H7 (cell line): ENCODE data around the gene PPP1R36. TPM values are rescaled to one million over a fixed set of nuclear protein-coding genes. Genes with fewer than 3 reads are reported as not detected.
"Not testable (repeated sequence)": the region's sequence is repeated elsewhere in the genome, so short reads cannot be mapped to it uniquely, and the experiment has no call there.

Source experiments
- DNase-seq: peaks from one replicate; pipeline ENCODE4 v3.0.0; 2012
- H3K27me3 ChIP-seq: 2 replicates; pipeline ENCODE4 v1.6.0; 2011; ENCODE audit warnings: mild to moderate bottlenecking, low read length; ENCODE audit not compliant: control insufficient read depth, insufficient read depth
- H3K36me3 ChIP-seq: replicated peaks from 2 replicates; pipeline ENCODE4 v1.5.1; 2011; ENCODE audit warnings: low read length; ENCODE audit not compliant: control insufficient read depth, insufficient read depth
- H3K4me3 ChIP-seq: 2 replicates; pipeline ENCODE4 v1.5.1; 2011; ENCODE audit warnings: low read depth, mild to moderate bottlenecking, control low read depth, low read length, moderate library complexity; ENCODE audit not compliant: insufficient read depth
- total RNA-seq: library from RNA; depleted of rRNA; stranded (reverse); fragments of >200 nt; shearing (Covaris generic); gene quantifications from 2 replicates; pipeline ENCODE4 v1.2.3, GENCODE V29; 2014

The PPP1R36 gene
- total RNA-seq, 1 experiment from 2014 or later, result 0.28 TPM

- H3K36me3 ChIP-seq, result no peaks in the 10 kb centered on the region
- H3K4me3 ChIP-seq, result no peak overlapping the region
- H3K27me3 ChIP-seq, result no peaks in the 10 kb centered on the region
- peak; percentile 55 for DNase-seq
Observed at GRCh38 chr14:64510825-64511671, 38.7 kb upstream of the PPP1R36 start.

DNA sequence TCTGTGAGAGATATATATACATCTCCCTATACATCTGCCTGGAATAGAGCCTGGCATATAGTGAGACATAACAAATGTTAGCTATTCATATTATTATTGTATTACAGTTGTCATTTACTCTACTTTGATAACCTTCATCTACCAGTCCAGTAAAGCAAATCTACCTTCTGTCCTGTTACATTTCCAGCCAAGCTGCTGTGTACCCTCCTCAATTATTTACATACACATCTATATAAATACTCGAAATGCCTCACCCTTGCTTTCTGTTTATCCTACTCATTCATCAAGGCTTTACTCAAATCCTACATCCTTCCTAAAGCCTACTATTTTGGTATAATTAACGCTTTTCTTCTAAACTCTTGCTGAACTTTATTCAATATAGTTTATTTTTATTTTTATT, 36.5 kb upstream of the PPP1R36 start:
- no peaks in the 10 kb centered on the region for H3K36me3 ChIP-seq
- DNase-seq, result no peak
- H3K4me3 ChIP-seq, result no peak overlapping the region
- no peaks in the 10 kb centered on the region for H3K27me3 ChIP-seq

DNA sequence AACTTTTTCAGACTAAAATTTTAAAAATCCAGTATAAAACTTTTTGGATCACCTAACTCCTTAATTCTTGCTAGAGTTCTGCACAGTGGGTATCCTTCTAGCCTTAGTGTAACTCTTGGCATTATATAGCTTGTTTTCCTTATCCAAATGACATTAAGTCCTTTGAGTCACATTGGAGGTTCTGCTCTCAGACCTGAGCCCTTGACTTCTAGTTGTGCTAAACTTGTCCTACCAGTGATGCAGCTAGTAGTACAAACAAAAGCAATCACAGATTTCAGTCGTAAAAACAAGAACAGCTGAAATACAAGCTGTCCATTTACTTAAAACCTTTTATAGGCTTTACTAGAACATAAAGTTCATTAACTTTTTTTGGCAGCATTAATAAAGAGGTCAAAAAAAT, 34.7 kb upstream of the PPP1R36 start:
- H3K27me3 ChIP-seq, result no peaks in the 10 kb centered on the region
- DNase-seq, result no peak

DNA sequence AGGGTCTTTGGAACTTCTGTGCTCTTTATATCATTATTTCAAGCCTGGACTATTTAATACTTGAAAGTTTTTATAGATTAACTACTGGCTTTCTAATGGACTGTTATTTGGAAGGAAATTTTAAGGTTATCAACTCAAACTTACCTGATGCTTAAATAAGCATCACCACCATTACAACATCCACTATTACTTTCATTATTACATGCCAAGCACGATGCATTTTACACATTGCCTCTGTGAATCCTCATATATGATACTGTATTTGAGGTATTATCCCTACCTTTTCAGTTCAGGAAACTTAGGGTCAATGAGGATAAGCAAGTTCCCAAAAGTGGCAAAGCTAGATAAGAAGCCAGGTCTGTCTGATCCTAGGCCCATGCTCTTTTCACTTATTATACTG, 32.8 kb upstream of the PPP1R36 start:
- H3K4me3 ChIP-seq, result no peak overlapping the region
- DNase-seq, result no peak
- peaks cover 3% of the 10 kb centered on the region; the same call in 1 of the 2 replicates for H3K36me3 ChIP-seq
- H3K27me3 ChIP-seq, result no peaks in the 10 kb centered on the region

More for the DNA sequence above, 34.7 kb upstream of the PPP1R36 start:
- no peak overlapping the region for H3K4me3 ChIP-seq
- H3K36me3 ChIP-seq, result no peaks in the 10 kb centered on the region

- not testable (repeated sequence) for H3K36me3 ChIP-seq, H3K27me3 ChIP-seq, DNase-seq, H3K4me3 ChIP-seq
Observed at GRCh38 chr14:64517667-64518066, 32.1 kb upstream of the PPP1R36 start.

- no peak for DNase-seq
- Histone ChIP-seq H3K36me3 (peaks cover 3% of the 10 kb centered on the region), H3K27me3 (no peaks in the 10 kb centered on the region), H3K4me3 (no peak overlapping the region)
Observed at GRCh38 chr14:64518229-64518628, 31.5 kb upstream of the PPP1R36 start.

DNA sequence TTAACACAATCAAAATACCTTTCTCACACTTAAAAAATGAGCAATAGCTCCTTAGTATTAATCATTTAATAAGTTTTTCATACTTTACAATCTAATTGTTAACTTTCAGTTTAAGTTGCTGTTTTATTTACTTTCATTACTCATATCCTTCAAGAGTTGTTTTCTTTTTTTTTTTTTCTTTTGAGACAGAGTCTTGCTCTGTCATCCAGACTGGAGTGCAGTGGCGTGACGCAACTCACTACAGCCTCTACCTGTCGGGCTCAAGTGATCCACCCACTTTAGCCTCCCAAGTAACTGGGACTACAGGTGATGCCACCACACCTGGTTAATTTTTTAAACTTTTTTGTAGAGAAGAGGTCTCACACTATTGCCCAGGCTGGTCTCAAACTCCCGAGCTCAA, 29.1 kb upstream of the PPP1R36 start:
- Histone ChIP-seq H3K36me3 (peaks cover 3% of the 10 kb centered on the region), H3K27me3 (no peaks in the 10 kb centered on the region), H3K4me3 (no peak overlapping the region)
- no peak for DNase-seq

DNA sequence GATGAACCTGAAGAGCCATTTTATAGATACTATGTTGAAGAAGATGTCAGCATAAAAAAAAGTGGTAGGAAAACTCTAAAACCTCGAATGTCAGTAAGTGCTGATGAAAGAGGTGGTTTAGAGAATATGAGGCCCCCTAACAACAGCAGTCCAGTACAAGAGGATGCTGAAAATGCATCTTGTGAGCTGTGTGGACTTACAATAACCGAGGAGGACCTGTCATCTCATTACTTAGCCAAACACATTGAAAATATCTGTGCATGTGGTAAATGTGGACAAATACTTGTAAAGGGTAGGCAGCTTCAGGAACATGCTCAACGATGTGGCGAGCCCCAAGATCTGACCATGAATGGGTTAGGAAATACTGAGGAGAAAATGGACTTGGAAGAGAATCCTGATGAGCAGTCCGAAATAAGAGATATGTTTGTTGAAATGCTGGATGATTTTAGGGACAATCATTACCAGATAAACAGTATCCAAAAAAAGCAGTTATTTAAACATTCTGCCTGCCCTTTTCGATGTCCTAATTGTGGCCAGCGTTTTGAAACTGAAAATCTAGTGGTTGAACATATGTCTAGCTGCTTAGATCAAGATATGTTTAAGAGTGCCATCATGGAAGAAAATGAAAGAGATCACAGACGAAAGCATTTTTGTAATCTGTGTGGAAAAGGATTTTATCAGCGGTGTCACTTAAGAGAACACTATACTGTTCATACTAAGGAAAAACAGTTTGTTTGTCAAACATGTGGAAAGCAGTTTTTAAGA, 27.0 kb upstream of the PPP1R36 start:
- H3K27me3 ChIP-seq, result no peaks in the 10 kb centered on the region
- H3K4me3 ChIP-seq, result no peak overlapping the region
- H3K36me3 ChIP-seq, result peaks cover 3% of the 10 kb centered on the region
- no peak for DNase-seq

GRCh38 chr14:64525354-64525753, 24.4 kb upstream of the PPP1R36 start:
- DNase-seq, result no peak
- Histone ChIP-seq H3K27me3 (no peaks in the 10 kb centered on the region), H3K4me3 (no peak overlapping the region), H3K36me3 (peaks cover 3% of the 10 kb centered on the region)

DNA sequence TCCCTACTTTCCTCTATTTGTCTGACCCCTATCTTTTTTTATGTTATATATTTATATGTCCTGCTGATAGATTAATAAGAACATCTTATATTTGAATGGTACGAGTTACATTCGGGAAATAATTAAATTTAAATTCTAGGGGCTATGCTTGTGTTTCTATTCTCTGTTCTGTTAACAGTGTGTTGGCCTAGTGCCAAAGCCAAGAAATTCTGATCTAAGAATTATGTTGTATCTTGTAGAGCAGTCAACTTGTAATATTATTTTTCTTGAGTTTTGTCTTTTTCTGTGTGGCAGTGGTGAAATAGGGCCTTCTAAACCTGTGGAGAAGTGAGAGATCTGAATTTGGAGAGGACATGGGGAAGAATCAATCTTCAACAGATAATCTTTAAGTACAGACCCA, 18.2 kb upstream of the PPP1R36 start:
- no peak for DNase-seq
- no peaks in the 10 kb centered on the region for H3K27me3 ChIP-seq
- H3K4me3 ChIP-seq, result no peak overlapping the region
- no peaks in the 10 kb centered on the region for H3K36me3 ChIP-seq

DNA sequence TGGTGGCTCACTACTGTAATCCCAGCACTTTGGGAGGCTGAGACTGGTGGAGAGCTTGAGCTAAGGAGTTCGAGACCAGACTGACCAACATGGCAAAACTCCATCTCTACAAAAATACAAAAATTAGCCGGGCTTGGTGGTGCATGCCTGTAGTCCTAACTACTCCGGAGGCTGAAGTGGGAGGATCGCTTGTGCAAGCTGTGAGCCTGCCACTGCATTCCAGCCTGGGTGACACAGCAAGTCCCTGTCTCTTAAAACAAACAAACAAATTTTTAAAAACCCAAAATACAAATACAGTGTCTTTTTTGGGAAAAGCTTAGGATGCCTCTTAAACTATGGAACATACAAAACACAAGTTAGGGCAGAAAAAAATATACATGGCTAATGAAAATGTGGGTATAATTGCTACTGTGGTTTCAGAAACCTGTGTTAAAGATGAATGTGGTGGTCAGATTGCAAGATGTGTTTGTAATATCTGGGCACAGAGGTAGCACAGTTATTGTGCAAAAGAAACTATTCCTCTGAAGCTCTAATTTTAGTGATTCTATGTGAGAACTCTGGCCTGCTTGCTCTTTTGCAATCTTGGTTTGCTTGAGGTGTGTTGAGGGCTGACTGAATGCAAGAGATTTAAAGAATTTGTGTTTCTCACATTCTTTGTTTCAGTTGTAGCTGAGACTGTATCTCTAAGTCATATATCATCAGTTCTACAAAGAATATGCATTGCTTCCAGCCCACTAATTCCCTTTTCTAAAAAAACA, 13.1 kb upstream of the PPP1R36 start:
- no peaks in the 10 kb centered on the region for H3K36me3 ChIP-seq
- no peak overlapping the region for H3K4me3 ChIP-seq
- DNase-seq, result no peak
- 0 out of 2 replicates have a peak, but pooled peaks cover 1% of the 10 kb centered on the region for H3K27me3 ChIP-seq

- DNase-seq, result peak; percentile 98
- Histone ChIP-seq H3K4me3 (peak within 1 kb of the TSS; percentile 39), H3K36me3 (no peaks in the 10 kb centered on the region), H3K27me3 (peaks cover 1% of the 10 kb centered on the region; the same call in 1 of the 2 replicates)
Observed at GRCh38 chr14:64540208-64541202, 9.3 kb upstream of the PPP1R36 start, which contains the start of gene HSPA2. HSPA2 (plus strand) TSS chr14:64540741; CDS start chr14:64540850, 109 bp downstream.

DNA sequence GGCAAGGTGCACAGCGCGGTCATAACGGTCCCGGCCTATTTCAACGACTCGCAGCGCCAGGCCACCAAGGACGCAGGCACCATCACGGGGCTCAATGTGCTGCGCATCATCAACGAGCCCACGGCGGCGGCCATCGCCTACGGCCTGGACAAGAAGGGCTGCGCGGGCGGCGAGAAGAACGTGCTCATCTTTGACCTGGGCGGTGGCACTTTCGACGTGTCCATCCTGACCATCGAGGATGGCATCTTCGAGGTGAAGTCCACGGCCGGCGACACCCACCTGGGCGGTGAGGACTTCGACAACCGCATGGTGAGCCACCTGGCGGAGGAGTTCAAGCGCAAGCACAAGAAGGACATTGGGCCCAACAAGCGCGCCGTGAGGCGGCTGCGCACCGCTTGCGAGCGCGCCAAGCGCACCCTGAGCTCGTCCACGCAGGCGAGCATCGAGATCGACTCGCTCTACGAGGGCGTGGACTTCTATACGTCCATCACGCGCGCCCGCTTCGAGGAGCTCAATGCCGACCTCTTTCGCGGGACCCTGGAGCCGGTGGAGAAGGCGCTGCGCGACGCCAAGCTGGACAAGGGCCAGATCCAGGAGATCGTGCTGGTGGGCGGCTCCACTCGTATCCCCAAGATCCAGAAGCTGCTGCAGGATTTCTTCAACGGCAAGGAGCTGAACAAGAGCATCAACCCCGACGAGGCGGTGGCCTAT, 8.3 kb upstream of the PPP1R36 start:
- Histone ChIP-seq H3K4me3 (peak overlapping the region; percentile 39; the same call in 1 of the 2 replicates), H3K36me3 (no peaks in the 10 kb centered on the region), H3K27me3 (peaks cover 1% of the 10 kb centered on the region; the same call in 1 of the 2 replicates)
- DNase-seq, result no peak
